HG02970 (cell line): Measurements from ENCODE around the gene CCNQ.

Source experiments
- ATAC-seq: cut with Tn5 transposase; IDR thresholded peaks from one replicate; pipeline ENCODE4 v1.9.1; 2021; ENCODE audit warnings: mild to moderate bottlenecking, moderate library complexity, moderate number of reproducible peaks; ENCODE audit not compliant: unreplicated experiment, low FRiP score

CCNQ gene

GRCh38 chrX:153637121-153638040 is 38.4 kb upstream of the CCNQ start:
- ATAC-seq: no peak

- ATAC-seq: no peak
Measured at GRCh38 chrX:153636716-153637115, 37.8 kb upstream of the CCNQ start.

- no peak for ATAC-seq
Measured at GRCh38 chrX:153635788-153636668, 37.1 kb upstream of the CCNQ start.

GRCh38 chrX:153635388-153635787 is 36.4 kb upstream of the CCNQ start:
- ATAC-seq: no peak

- no peak for ATAC-seq
Measured at GRCh38 chrX:153634832-153635231, 35.9 kb upstream of the CCNQ start.

- ATAC-seq: no peak
Measured at GRCh38 chrX:153634236-153634635, 35.3 kb upstream of the CCNQ start.

GRCh38 chrX:153633607-153634180 is 34.8 kb upstream of the CCNQ start:
- ATAC-seq: no peak

GRCh38 chrX:153633048-153633447 is 34.1 kb upstream of the CCNQ start:
- no peak for ATAC-seq

- no peak for ATAC-seq
Measured at GRCh38 chrX:153632595-153632946, 33.6 kb upstream of the CCNQ start.

GRCh38 chrX:153631907-153632594 is 33.1 kb upstream of the CCNQ start:
- no peak for ATAC-seq

- no peak for ATAC-seq
Measured at GRCh38 chrX:153631346-153631745, 32.4 kb upstream of the CCNQ start.

GRCh38 chrX:153628665-153629064 is 29.7 kb upstream of the CCNQ start:
- ATAC-seq: no peak

GRCh38 chrX:153628129-153628528 is 29.2 kb upstream of the CCNQ start:
- ATAC-seq: no peak

GRCh38 chrX:153627675-153628111 is 28.8 kb upstream of the CCNQ start:
- no peak for ATAC-seq

GRCh38 chrX:153626863-153627674 is 28.1 kb upstream of the CCNQ start:
- ATAC-seq: no peak

- ATAC-seq: no peak
Measured at GRCh38 chrX:153626025-153626633, 27.2 kb upstream of the CCNQ start.

GRCh38 chrX:153625271-153626024 is 26.5 kb upstream of the CCNQ start:
- no peak for ATAC-seq
